Fibroblast of mammary gland (primary cell): Measurements from ENCODE around the gene CDK7.
"Not testable (repeated sequence)": the region's sequence is repeated elsewhere in the genome, so short reads cannot be mapped to it uniquely, and the experiment has no call there.

Experiments used
- DNase-seq: peaks from one replicate; pipeline ENCODE4 v3.0.0-alpha.2; 2010; ENCODE audit warnings: low read depth
- H3K4me3 ChIP-seq: 2 replicates; pipeline ENCODE4 v1.5.1; 2011; ENCODE audit warnings: low read depth, mild to moderate bottlenecking, low read length, moderate library complexity; ENCODE audit not compliant: control insufficient read depth
- TF ChIP-seq, protein P1 (sequence below): conservative IDR thresholded peaks from 2 replicates; pipeline ENCODE4 v1.5.1; 2011; ENCODE audit warnings: low read depth, low read length, inconsistent platforms; ENCODE audit not compliant: control insufficient read depth, insufficient read depth

Gene CDK7

DNA sequence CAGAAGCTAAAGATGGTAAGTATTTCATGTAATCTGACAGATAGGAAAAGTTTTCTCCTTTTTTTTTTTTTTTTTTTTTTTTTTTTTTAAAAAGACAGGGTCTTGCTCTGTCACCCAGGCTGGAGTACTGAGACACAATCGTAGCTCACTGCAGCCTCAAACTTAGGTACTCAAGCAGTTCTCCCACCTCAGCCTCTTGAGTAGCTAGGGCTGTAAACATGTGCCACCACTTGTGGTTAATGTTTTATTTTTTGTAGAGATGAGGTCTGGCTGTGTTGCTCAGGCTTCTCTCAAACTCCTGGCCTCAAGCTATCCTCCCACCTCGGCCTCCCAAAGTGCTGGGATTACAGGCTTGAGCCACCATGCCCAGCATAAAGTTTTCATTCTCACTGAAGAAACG, 17.8 kb downstream of the CDK7 start:
- DNase-seq: no peak
- TF ChIP-seq, protein P1, sequence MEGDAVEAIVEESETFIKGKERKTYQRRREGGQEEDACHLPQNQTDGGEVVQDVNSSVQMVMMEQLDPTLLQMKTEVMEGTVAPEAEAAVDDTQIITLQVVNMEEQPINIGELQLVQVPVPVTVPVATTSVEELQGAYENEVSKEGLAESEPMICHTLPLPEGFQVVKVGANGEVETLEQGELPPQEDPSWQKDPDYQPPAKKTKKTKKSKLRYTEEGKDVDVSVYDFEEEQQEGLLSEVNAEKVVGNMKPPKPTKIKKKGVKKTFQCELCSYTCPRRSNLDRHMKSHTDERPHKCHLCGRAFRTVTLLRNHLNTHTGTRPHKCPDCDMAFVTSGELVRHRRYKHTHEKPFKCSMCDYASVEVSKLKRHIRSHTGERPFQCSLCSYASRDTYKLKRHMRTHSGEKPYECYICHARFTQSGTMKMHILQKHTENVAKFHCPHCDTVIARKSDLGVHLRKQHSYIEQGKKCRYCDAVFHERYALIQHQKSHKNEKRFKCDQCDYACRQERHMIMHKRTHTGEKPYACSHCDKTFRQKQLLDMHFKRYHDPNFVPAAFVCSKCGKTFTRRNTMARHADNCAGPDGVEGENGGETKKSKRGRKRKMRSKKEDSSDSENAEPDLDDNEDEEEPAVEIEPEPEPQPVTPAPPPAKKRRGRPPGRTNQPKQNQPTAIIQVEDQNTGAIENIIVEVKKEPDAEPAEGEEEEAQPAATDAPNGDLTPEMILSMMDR: no peak
- no peak overlapping the region for H3K4me3 ChIP-seq

DNA sequence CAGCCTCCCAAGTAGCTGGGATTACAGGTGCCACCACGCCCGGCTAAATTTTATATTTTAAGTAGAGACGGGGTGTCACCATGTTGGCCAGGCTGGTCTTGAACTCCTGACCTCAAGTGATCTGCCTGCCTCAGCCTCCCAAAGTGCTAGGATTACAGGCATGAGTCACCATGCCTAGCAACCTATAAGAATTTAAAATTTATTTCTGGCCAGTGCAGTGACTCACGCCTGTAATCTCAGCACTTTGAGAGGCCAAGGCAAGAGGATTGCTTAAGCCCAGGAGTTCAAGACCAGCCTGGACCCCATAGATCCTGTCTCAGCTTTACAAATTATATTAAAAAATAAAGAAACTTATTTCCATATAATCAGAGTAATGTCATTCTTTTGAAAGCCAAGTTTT, 21.3 kb downstream of the CDK7 start:
- DNase-seq: peak; percentile 61
- not testable (repeated sequence) for H3K4me3 ChIP-seq

DNA sequence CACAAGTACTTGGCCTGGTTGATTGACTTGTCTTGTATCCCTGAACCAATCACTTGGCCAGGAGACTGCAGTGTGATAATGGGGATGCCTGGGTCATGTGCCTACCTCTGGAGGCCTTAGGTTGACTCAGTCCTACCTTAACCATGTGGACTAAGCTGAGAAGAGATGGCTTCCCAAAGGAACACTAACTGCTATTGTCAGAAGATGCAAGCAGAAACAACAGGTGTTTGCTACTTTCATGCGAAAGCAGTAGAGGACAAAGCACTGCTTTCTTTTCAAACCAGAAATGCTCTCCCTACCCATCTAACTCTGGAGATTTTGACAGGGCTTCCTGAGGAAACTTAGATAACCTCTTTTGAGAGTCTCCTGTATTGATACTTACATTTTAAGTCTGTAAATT, 22.9 kb downstream of the CDK7 start:
- DNase-seq: no peak
- no peak overlapping the region for H3K4me3 ChIP-seq
- TF ChIP-seq, protein P1: no peak

- DNase-seq: peak; percentile 60
- H3K4me3 ChIP-seq: no peak overlapping the region
- TF ChIP-seq, protein P1: no peak
Measured at GRCh38 chr5:69261034-69261433, 26.3 kb downstream of the CDK7 start.

- TF ChIP-seq, protein P1: peak; percentile 23
- DNase-seq: no peak
- H3K4me3 ChIP-seq: no peak overlapping the region
Measured at GRCh38 chr5:69265931-69266330, 31.2 kb downstream of the CDK7 start.

- no peak for DNase-seq
- no peak overlapping the region for H3K4me3 ChIP-seq
- TF ChIP-seq, protein P1: no peak
Measured at GRCh38 chr5:69268899-69269298, 34.2 kb downstream of the CDK7 start.

DNA sequence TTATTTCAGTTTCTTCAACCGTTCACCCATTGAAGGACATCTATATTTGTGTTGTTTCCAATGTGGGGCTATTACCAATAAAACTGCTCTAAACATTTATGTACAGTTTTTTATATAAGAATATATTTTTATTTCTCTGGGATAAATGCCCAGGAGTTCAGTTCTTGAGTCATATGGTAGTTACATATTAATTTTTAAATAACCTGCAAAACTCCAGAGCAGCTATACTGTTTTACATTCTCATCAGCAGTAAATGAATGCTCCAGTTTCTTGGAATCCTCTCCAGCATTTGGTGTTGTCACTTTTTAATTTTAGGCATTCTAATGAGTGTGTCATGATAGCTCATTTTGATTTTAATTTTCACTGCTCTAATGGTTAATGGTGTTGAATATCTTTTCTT, 36.2 kb downstream of the CDK7 start:
- H3K4me3 ChIP-seq: no peak overlapping the region
- TF ChIP-seq, protein P1: no peak
- DNase-seq: no peak
